HTR-8/SVneo (cell line): ENCODE data around the gene NMRK2.
"Not testable (repeated sequence)": the region's sequence is repeated elsewhere in the genome, so short reads cannot be mapped to it uniquely, and the experiment has no call there.

Source experiments
- DNase-seq: peaks from one replicate; pipeline ENCODE4 v3.0.0; 2011; ENCODE audit warnings: low spot score, mixed read lengths; ENCODE audit not compliant: insufficient read length
- FAIRE-seq: peaks from 2 replicates; lab custom pipeline; 2011; peaks lifted over from hg19 to GRCh38; lab: Jason Lieb, UNC

Gene NMRK2

GRCh38 chr19:3932931-3933810, at the start of gene NMRK2:
Gene NMRK2 (plus strand): TSS chr19:3933069. CDS start chr19:3933672, 603 bp downstream.
- FAIRE-seq: no peak
- no peak for DNase-seq

- FAIRE-seq (no peak), DNase-seq (no peak)
Measured at GRCh38 chr19:3890591-3890990, 42.3 kb upstream of the NMRK2 start.

GRCh38 chr19:3893509-3894179, 39.2 kb upstream of the NMRK2 start:
- no peak for FAIRE-seq
- no peak for DNase-seq

GRCh38 chr19:3894959-3895358, 37.9 kb upstream of the NMRK2 start:
- FAIRE-seq, DNase-seq: not testable (repeated sequence)

- FAIRE-seq: no peak
- no peak for DNase-seq
Measured at GRCh38 chr19:3895788-3896187, 37.1 kb upstream of the NMRK2 start.

GRCh38 chr19:3897936-3898335, 34.9 kb upstream of the NMRK2 start:
- FAIRE-seq: no peak
- DNase-seq: no peak

GRCh38 chr19:3898426-3898825, 34.4 kb upstream of the NMRK2 start:
- FAIRE-seq: no peak

GRCh38 chr19:3899531-3900294, 33.2 kb upstream of the NMRK2 start:
- no peak for DNase-seq
- FAIRE-seq: no peak

More at GRCh38 chr19:3898426-3898825, 34.4 kb upstream of the NMRK2 start:
- no peak for DNase-seq

- DNase-seq (no peak), FAIRE-seq (no peak)
Measured at GRCh38 chr19:3902317-3902973, 30.4 kb upstream of the NMRK2 start.

GRCh38 chr19:3904233-3904632, 28.6 kb upstream of the NMRK2 start:
- DNase-seq (no peak), FAIRE-seq (no peak)

- no peak for FAIRE-seq
- no peak for DNase-seq
Measured at GRCh38 chr19:3907626-3908265, 25.1 kb upstream of the NMRK2 start.

- DNase-seq (no peak), FAIRE-seq (no peak)
Measured at GRCh38 chr19:3908266-3909054, 24.4 kb upstream of the NMRK2 start.

GRCh38 chr19:3910105-3910504, 22.8 kb upstream of the NMRK2 start:
- DNase-seq: no peak
- FAIRE-seq: no peak

GRCh38 chr19:3914199-3914598, 18.7 kb upstream of the NMRK2 start:
- DNase-seq (no peak), FAIRE-seq (no peak)

GRCh38 chr19:3916033-3916432, 16.8 kb upstream of the NMRK2 start:
- no peak for DNase-seq
- FAIRE-seq: no peak

- FAIRE-seq (no peak), DNase-seq (no peak)
Measured at GRCh38 chr19:3919793-3920192, 13.1 kb upstream of the NMRK2 start.

- FAIRE-seq (no peak), DNase-seq (no peak)
Measured at GRCh38 chr19:3923096-3923758, 9.6 kb upstream of the NMRK2 start.

- no peak for FAIRE-seq
- no peak for DNase-seq
Measured at GRCh38 chr19:3923912-3924311, 9.0 kb upstream of the NMRK2 start.
